H9 (cell line): ENCODE results near the gene FAM114A1. TPM values are rescaled to one million over a fixed set of nuclear protein-coding genes. Genes with fewer than 3 reads are reported as not detected.

Source experiments
- DNase-seq: peaks from one replicate; pipeline ENCODE4 v3.0.0-alpha.2; 2017
- H2AFZ ChIP-seq: one replicate; pipeline ENCODE4 v1.6.1; 2013; ENCODE audit warnings: mild to moderate bottlenecking, low read length, control low read depth, moderate library complexity
- H2AK5ac ChIP-seq: 2 replicates; pipeline ENCODE4 v1.6.1; 2013; ENCODE audit warnings: low read length, control low read depth, mixed read lengths; ENCODE audit not compliant: insufficient read length
- H2BK120ac ChIP-seq: one replicate; pipeline ENCODE4 v1.6.1; 2013; ENCODE audit warnings: low read depth, mild to moderate bottlenecking, low read length, control low read depth, inconsistent platforms; ENCODE audit not compliant: poor library complexity, severe bottlenecking
- H2BK12ac ChIP-seq: 2 replicates; pipeline ENCODE4 v1.6.1; 2013; ENCODE audit warnings: low read length, control low read depth, mixed read lengths, low read depth; ENCODE audit not compliant: insufficient read length
- H2BK15ac ChIP-seq: 2 replicates; pipeline ENCODE4 v1.6.1; 2013; ENCODE audit warnings: low read depth, low read length, control low read depth
- H2BK20ac ChIP-seq: one replicate; pipeline ENCODE4 v1.6.1; 2013; ENCODE audit warnings: low read depth, mild to moderate bottlenecking, low read length, control low read depth, inconsistent platforms; ENCODE audit not compliant: poor library complexity, severe bottlenecking
- H2BK5ac ChIP-seq: 2 replicates; pipeline ENCODE4 v1.6.1; 2013; ENCODE audit warnings: low read length, control low read depth, mixed read lengths; ENCODE audit not compliant: insufficient read length
- H3K14ac ChIP-seq: 2 replicates; pipeline ENCODE4 v1.6.1; 2013; ENCODE audit warnings: low read length, control low read depth; ENCODE audit not compliant: insufficient read depth
- H3K18ac ChIP-seq: 2 replicates; pipeline ENCODE4 v1.6.1; 2013; ENCODE audit warnings: low read depth, mild to moderate bottlenecking, mixed read lengths, low read length, control low read depth; ENCODE audit not compliant: insufficient read length
- H3K23ac ChIP-seq: 2 replicates; pipeline ENCODE4 v1.6.1; 2013; ENCODE audit warnings: low read length, control low read depth, mixed read lengths, low read depth; ENCODE audit not compliant: insufficient read length
- H3K23me2 ChIP-seq: 2 replicates; pipeline ENCODE4 v1.6.1; 2013; ENCODE audit warnings: low read depth, mild to moderate bottlenecking, mixed read lengths, low read length, control low read depth; ENCODE audit not compliant: insufficient read length, poor library complexity, severe bottlenecking
- H3K27ac ChIP-seq: 2 replicates; pipeline ENCODE4 v1.5.1; 2013; ENCODE audit warnings: low read length, control low read depth, mixed read lengths, low read depth; ENCODE audit not compliant: insufficient read length
- H3K27me3 ChIP-seq: 2 replicates; pipeline ENCODE4 v1.6.1; 2013; ENCODE audit warnings: low read length, control low read depth, inconsistent platforms; ENCODE audit not compliant: insufficient read depth
- H3K4ac ChIP-seq: 2 replicates; pipeline ENCODE4 v1.6.1; 2013; ENCODE audit warnings: low read depth, mild to moderate bottlenecking, control low read depth, inconsistent platforms, low read length, moderate library complexity
- H3K4me1 ChIP-seq: 2 replicates; pipeline ENCODE4 v1.6.1; 2013; ENCODE audit warnings: low read length, control low read depth, inconsistent platforms; ENCODE audit not compliant: insufficient read depth
- H3K4me2 ChIP-seq: 2 replicates; pipeline ENCODE4 v1.6.1; 2013; ENCODE audit warnings: low read length, control low read depth, mixed read lengths; ENCODE audit not compliant: insufficient read length, insufficient read depth
- H3K56ac ChIP-seq: 2 replicates; pipeline ENCODE4 v1.6.1; 2013; ENCODE audit warnings: low read depth, mild to moderate bottlenecking, mixed read lengths, low read length, control low read depth; ENCODE audit not compliant: insufficient read length
- H3K79me1 ChIP-seq: 2 replicates; pipeline ENCODE4 v1.6.1; 2013; ENCODE audit warnings: low read depth, mild to moderate bottlenecking, moderate library complexity, low read length, control low read depth, inconsistent platforms; ENCODE audit not compliant: insufficient read depth, poor library complexity, severe bottlenecking
- H3K79me2 ChIP-seq: 2 replicates; pipeline ENCODE4 v1.6.1; 2013; ENCODE audit warnings: low read length, control low read depth, inconsistent platforms; ENCODE audit not compliant: insufficient read depth
- H3K9ac ChIP-seq: 2 replicates; pipeline ENCODE4 v1.6.1; 2013; ENCODE audit warnings: low read length, control low read depth, mixed read lengths; ENCODE audit not compliant: insufficient read length; ENCODE audit errors: extremely low read depth
- H3K9me3 ChIP-seq: one replicate; pipeline ENCODE4 v1.6.1; 2013; ENCODE audit warnings: low read depth, low read length, inconsistent platforms; ENCODE audit not compliant: control insufficient read depth
- H3T11ph ChIP-seq: one replicate; pipeline ENCODE4 v1.6.1; 2013; ENCODE audit warnings: mild to moderate bottlenecking, low read length, control low read depth, inconsistent platforms
- H4K20me1 ChIP-seq: one replicate; pipeline ENCODE4 v1.6.1; 2013; ENCODE audit not compliant: control insufficient read depth, insufficient read length, insufficient read depth
- H4K5ac ChIP-seq: 2 replicates; pipeline ENCODE4 v1.6.1; 2013; ENCODE audit warnings: low read depth, mild to moderate bottlenecking, mixed read lengths, low read length, control low read depth; ENCODE audit not compliant: insufficient read length
- H4K8ac ChIP-seq: replicated peaks from 2 replicates; pipeline ENCODE4 v1.6.1; 2013; ENCODE audit warnings: low read length, control low read depth, mixed read lengths, low read depth; ENCODE audit not compliant: insufficient read length
- H4K91ac ChIP-seq: 2 replicates; pipeline ENCODE4 v1.6.1; 2013; ENCODE audit warnings: low read depth, mild to moderate bottlenecking, moderate library complexity, mixed read lengths, low read length, control low read depth; ENCODE audit not compliant: insufficient read length
- H3K27ac Mint-ChIP-seq, 3 experiments: 2 replicates in 2 of 3; 3 replicates in 1 of 3; pipeline ENCODE4 v1.8.0; 2020 to 2021; ENCODE audit warnings: mixed read lengths in 3 of 3, mild to moderate bottlenecking in 1 of 3, moderate library complexity in 1 of 3
- H3K27me3 Mint-ChIP-seq: 2 replicates; pipeline ENCODE4 v1.8.0; 2021; ENCODE audit warnings: low read depth, mild to moderate bottlenecking, moderate library complexity, mixed read lengths
- H3K36me3 Mint-ChIP-seq, 3 experiments: 2 replicates in 2 of 3; 3 replicates in 1 of 3; pipeline ENCODE4 v1.8.0; 2020 to 2021; ENCODE audit warnings: low read depth in 3 of 3, mixed read lengths in 3 of 3; ENCODE audit not compliant: insufficient read depth in 1 of 3
- H3K4me1 Mint-ChIP-seq, 2 experiments: 2 replicates each; pipeline ENCODE4 v1.8.0; 2020; ENCODE audit warnings: mixed read lengths in 2 of 2
- H3K4me3 Mint-ChIP-seq, 2 experiments: 2 replicates in 1 of 2; 3 replicates in 1 of 2; pipeline ENCODE4 v1.8.0; 2020 to 2021; ENCODE audit warnings: mild to moderate bottlenecking in 2 of 2, mixed read lengths in 2 of 2, moderate library complexity in 1 of 2
- H3K9me3 Mint-ChIP-seq, 2 experiments: 2 replicates in 1 of 2; 3 replicates in 1 of 2; pipeline ENCODE4 v1.8.0; 2020; ENCODE audit warnings: mild to moderate bottlenecking in 2 of 2, mixed read lengths in 2 of 2, moderate library complexity in 1 of 2
- WGBS: extraction: QIAGEN DNeasy Blood & Tissue Kit; methylation state at CpG from one replicate; pipeline ENCODE4 v1.1.7; 2013; ENCODE audit warnings: missing lambda C conversion rate, low lambda C conversion rate, mixed read lengths; ENCODE audit not compliant: insufficient read length; ENCODE audit errors: extremely low coverage; 5-methylcytosine and 5-hydroxymethylcytosine counted together
- total RNA-seq: library from RNA; stranded (reverse); gene quantifications from 2 replicates; pipeline ENCODE4 v1.2.1, GENCODE V29; 2021
- TF ChIP-seq, protein P1 (sequence below): fragments of 200-600 bp; sonication (generic); conservative IDR thresholded peaks from 3 replicates; pipeline ENCODE4 v1.8.0; 2021; ENCODE audit warnings: antibody characterized with exemption, mild to moderate bottlenecking

FAM114A1 gene
- total RNA-seq, 1 experiment from 2014 or later = 9.9 TPM

DNA sequence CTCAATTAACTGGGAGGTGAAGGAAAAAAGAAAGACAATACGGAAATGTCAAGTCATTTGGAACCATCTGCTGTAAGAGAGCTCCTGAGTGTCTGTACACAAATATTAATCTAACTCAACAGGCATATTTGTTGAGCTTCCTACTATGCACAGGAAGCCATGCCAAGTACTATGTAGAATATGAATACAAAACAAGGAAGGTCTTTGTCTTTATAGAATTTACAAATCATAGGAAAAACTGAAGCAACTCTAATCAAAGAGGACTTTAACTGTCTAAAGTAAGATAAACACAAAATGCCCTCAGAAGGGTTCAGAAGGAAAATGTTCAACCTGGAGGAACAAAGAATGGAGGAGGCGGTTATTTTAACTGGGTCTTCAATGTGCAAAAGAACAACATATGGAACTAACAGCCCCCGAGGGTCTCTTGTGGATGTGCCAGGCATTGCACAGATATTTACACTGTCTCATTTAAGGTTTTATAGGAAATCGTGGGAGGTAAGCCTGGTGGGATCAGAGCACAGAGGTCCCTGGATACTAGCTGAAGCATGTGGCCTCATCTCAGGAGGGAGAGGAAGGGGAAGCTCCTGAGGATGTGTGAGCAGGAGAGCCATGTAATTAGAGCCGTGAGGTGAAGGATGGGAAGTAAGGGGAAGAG lies 5.8 kb downstream of the FAM114A1 start:
- H2BK20ac ChIP-seq = no peak overlapping the region
- H2AK5ac ChIP-seq = no peak overlapping the region
- H3K27ac Mint-ChIP-seq = no peak overlapping the region; a peak in 2 of 7 replicates
- H3K27me3 ChIP-seq = no peaks in the 10 kb centered on the region
- H3K4me1 ChIP-seq = peaks cover 2% of the 10 kb centered on the region; the same call in 1 of the 2 replicates
- H4K20me1 ChIP-seq = no peaks in the 10 kb centered on the region
- no peak overlapping the region for H3K23ac ChIP-seq
- no peak for DNase-seq
- peaks cover 0 to 4% of the 10 kb centered on the region in 2 experiments; a peak in 2 of 5 replicates for H3K9me3 Mint-ChIP-seq
- no peaks in the 10 kb centered on the region for H3K9me3 ChIP-seq
- peaks cover 3 to 4% of the 10 kb centered on the region in 2 experiments for H3K4me1 Mint-ChIP-seq
- H3K27me3 Mint-ChIP-seq = peaks cover 2% of the 10 kb centered on the region; the same call in 1 of the 2 replicates
- H4K5ac ChIP-seq = no peak overlapping the region
- no peak overlapping the region for H3K56ac ChIP-seq
- no peak overlapping the region for H3K4me3 Mint-ChIP-seq
- no peak overlapping the region for H2BK120ac ChIP-seq
- H3K36me3 Mint-ChIP-seq = peaks cover 5 to 12% (median 10%) of the 10 kb centered on the region in 3 experiments
- WGBS = no CpG with 5 or more reads among the region's 5 CpGs
- no peak overlapping the region for H4K91ac ChIP-seq
- no peak overlapping the region for H2AFZ ChIP-seq
- TF ChIP-seq, protein P1, sequence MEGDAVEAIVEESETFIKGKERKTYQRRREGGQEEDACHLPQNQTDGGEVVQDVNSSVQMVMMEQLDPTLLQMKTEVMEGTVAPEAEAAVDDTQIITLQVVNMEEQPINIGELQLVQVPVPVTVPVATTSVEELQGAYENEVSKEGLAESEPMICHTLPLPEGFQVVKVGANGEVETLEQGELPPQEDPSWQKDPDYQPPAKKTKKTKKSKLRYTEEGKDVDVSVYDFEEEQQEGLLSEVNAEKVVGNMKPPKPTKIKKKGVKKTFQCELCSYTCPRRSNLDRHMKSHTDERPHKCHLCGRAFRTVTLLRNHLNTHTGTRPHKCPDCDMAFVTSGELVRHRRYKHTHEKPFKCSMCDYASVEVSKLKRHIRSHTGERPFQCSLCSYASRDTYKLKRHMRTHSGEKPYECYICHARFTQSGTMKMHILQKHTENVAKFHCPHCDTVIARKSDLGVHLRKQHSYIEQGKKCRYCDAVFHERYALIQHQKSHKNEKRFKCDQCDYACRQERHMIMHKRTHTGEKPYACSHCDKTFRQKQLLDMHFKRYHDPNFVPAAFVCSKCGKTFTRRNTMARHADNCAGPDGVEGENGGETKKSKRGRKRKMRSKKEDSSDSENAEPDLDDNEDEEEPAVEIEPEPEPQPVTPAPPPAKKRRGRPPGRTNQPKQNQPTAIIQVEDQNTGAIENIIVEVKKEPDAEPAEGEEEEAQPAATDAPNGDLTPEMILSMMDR = peak; percentile 32; the same call in 2 of the 3 replicates
- H4K8ac ChIP-seq = no peak overlapping the region
- no peak overlapping the region for H3K27ac ChIP-seq
- H3K4ac ChIP-seq = no peak overlapping the region
- no peak overlapping the region for H3K4me2 ChIP-seq
- H3T11ph ChIP-seq = no peak overlapping the region
- no peak overlapping the region for H2BK5ac ChIP-seq
- H3K18ac ChIP-seq = no peak overlapping the region
- H3K14ac ChIP-seq = no peak overlapping the region
- H3K79me1 ChIP-seq = no peaks in the 10 kb centered on the region
- no peak overlapping the region for H2BK15ac ChIP-seq
- no peaks in the 10 kb centered on the region for H3K79me2 ChIP-seq
- H3K9ac ChIP-seq = no peak overlapping the region
- H3K23me2 ChIP-seq = no peaks in the 10 kb centered on the region
- H2BK12ac ChIP-seq = no peak overlapping the region
